ENCODE data around the gene MYO1G.

DNA sequence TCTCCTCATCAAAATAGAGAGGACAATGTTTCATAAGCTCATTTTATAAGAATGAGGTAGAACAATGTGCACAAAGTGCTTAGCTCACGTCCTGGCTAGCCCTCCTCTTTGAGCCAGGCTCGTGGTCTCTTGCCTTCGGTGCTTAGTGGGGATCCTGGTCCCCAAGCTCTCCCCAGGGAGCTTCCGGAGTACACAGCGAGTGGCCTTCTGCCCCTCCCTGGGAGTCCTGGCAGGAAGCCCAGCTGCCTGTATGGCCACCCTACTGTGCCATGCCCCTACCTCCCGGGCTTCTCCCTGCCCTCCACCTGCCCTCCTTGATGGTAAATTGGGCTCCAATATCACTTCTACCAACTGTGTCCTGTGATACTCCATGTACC lies 868 bp downstream of the MYO1G start:
- TF ChIP-seq CTCF (IDR thresholded peaks at IDR 0.05) (no peak), POLR2A (IDR thresholded peaks at IDR 0.05) (no peak)

Data from Peyer's patch (tissue), 4 donors.